Mesenchymal stem cell (in vitro differentiated cells and primary cell): ENCODE data around the gene GLCE.

Experiments
- DNase-seq: peaks from one replicate; pipeline ENCODE4 v3.0.0-alpha.2; 2013
- H2AFZ ChIP-seq: one replicate; pipeline ENCODE4 v1.6.1; 2013; ENCODE audit warnings: low read depth, mild to moderate bottlenecking, control low read depth, inconsistent platforms, low read length, moderate library complexity
- H2AK5ac ChIP-seq: 2 replicates; pipeline ENCODE4 v1.6.1; 2013; ENCODE audit warnings: low read length, moderate library complexity, mild to moderate bottlenecking, inconsistent platforms; ENCODE audit not compliant: severe bottlenecking
- H2BK120ac ChIP-seq: one replicate; pipeline ENCODE4 v1.6.1; 2013; ENCODE audit warnings: low read depth, mild to moderate bottlenecking, inconsistent platforms, low read length, moderate library complexity
- H2BK12ac ChIP-seq, 2 experiments: one replicate each; pipeline ENCODE4 v1.6.1; 2013; ENCODE audit warnings: inconsistent platforms in 2 of 2, low read length in 2 of 2, mild to moderate bottlenecking in 2 of 2, moderate library complexity in 2 of 2, control low read depth in 1 of 2
- H2BK15ac ChIP-seq: one replicate; pipeline ENCODE4 v1.6.1; 2013; ENCODE audit warnings: mild to moderate bottlenecking, low read depth, inconsistent platforms; ENCODE audit not compliant: poor library complexity, severe bottlenecking
- H2BK5ac ChIP-seq: 2 replicates; pipeline ENCODE4 v1.6.1; 2013; ENCODE audit warnings: low read depth, mild to moderate bottlenecking, low read length, control low read depth, inconsistent platforms; ENCODE audit not compliant: poor library complexity, severe bottlenecking
- H3K14ac ChIP-seq, 2 experiments: one replicate each; pipeline ENCODE4 v1.6.1; 2013; ENCODE audit warnings: inconsistent platforms in 2 of 2, low read length in 2 of 2, control low read depth in 1 of 2, mild to moderate bottlenecking in 1 of 2, moderate library complexity in 1 of 2
- H3K18ac ChIP-seq, 2 experiments: one replicate each; pipeline ENCODE4 v1.6.1; 2013; ENCODE audit warnings: inconsistent platforms in 2 of 2, low read length in 2 of 2, control low read depth in 1 of 2, low read depth in 1 of 2, mild to moderate bottlenecking in 1 of 2
- H3K23ac ChIP-seq, 2 experiments: one replicate each; pipeline ENCODE4 v1.6.1; 2013; ENCODE audit warnings: inconsistent platforms in 2 of 2, low read length in 2 of 2, mild to moderate bottlenecking in 2 of 2, moderate library complexity in 2 of 2, control low read depth in 1 of 2
- H3K27ac ChIP-seq: 2 replicates; pipeline ENCODE4 v1.5.1; 2013; ENCODE audit warnings: mild to moderate bottlenecking, moderate library complexity, low read length, control low read depth, inconsistent platforms; ENCODE audit not compliant: poor library complexity, severe bottlenecking
- H3K27me3 ChIP-seq, 2 experiments: 2 replicates each; pipeline versions ENCODE4 v1.6.1 to v1.7.0; 2013; ENCODE audit warnings: low read length in 2 of 2, mild to moderate bottlenecking in 2 of 2, moderate library complexity in 2 of 2, control low read depth in 1 of 2, inconsistent platforms in 1 of 2; ENCODE audit not compliant: control insufficient read depth in 1 of 2, insufficient read depth in 1 of 2
- H3K36me3 ChIP-seq, 2 experiments: 2 replicates each; pipeline versions ENCODE4 v1.6.1 to v1.7.0; 2013; ENCODE audit warnings: low read length in 2 of 2, control low read depth in 1 of 2, inconsistent platforms in 1 of 2, low read depth in 1 of 2, mild to moderate bottlenecking in 1 of 2; ENCODE audit not compliant: insufficient read depth in 2 of 2, control insufficient read depth in 1 of 2
- H3K4ac ChIP-seq, 2 experiments: one replicate each; pipeline ENCODE4 v1.6.1; 2013; ENCODE audit warnings: inconsistent platforms in 2 of 2, low read length in 2 of 2, mild to moderate bottlenecking in 2 of 2, moderate library complexity in 2 of 2, control low read depth in 1 of 2, low read depth in 1 of 2
- H3K4me1 ChIP-seq: 2 replicates; pipeline ENCODE4 v1.6.1; 2013; ENCODE audit warnings: low read depth, low read length, control low read depth; ENCODE audit not compliant: control insufficient read depth, insufficient read depth
- H3K4me2 ChIP-seq: 2 replicates; pipeline ENCODE4 v1.6.1; 2013; ENCODE audit warnings: low read length, mild to moderate bottlenecking, inconsistent platforms; ENCODE audit not compliant: poor library complexity, severe bottlenecking
- H3K4me3 ChIP-seq, 2 experiments: 2 replicates each; pipeline versions ENCODE4 v1.5.1 to v1.7.0; 2013; ENCODE audit warnings: low read length in 2 of 2, mild to moderate bottlenecking in 2 of 2, control low read depth in 1 of 2, low read depth in 1 of 2; ENCODE audit not compliant: insufficient read depth in 1 of 2
- H3K79me1 ChIP-seq: replicated peaks from 2 replicates; pipeline ENCODE4 v1.6.1; 2013; ENCODE audit warnings: mild to moderate bottlenecking, control low read depth, low read length, inconsistent platforms; ENCODE audit not compliant: poor library complexity, severe bottlenecking
- H3K9ac ChIP-seq: 2 replicates; pipeline ENCODE4 v1.7.0; 2013; ENCODE audit warnings: mild to moderate bottlenecking, low read length, moderate library complexity
- H3K9me3 ChIP-seq: 2 replicates; pipeline ENCODE4 v1.7.0; 2013; ENCODE audit warnings: mild to moderate bottlenecking, low read length; ENCODE audit not compliant: control insufficient read depth
- H4K8ac ChIP-seq: one replicate; pipeline ENCODE4 v1.6.1; 2013; ENCODE audit warnings: inconsistent platforms, mild to moderate bottlenecking, low read length, moderate library complexity
- H4K91ac ChIP-seq: one replicate; pipeline ENCODE4 v1.6.1; 2013; ENCODE audit warnings: mild to moderate bottlenecking, low read length, inconsistent platforms
- WGBS: methylation state at CpG from one replicate; pipeline ENCODE4 v1.1.7; 2013; ENCODE audit warnings: mixed read lengths; 5-methylcytosine and 5-hydroxymethylcytosine counted together

GLCE gene

GRCh38 chr15:69305933-69306568, 145.6 kb downstream of the GLCE start:
- Histone ChIP-seq H3K4ac (peak overlapping the region in 1 of 2 experiments; percentile 90), H2BK120ac (no peak overlapping the region), H3K4me1 (peaks cover 24% of the 10 kb centered on the region), H3K36me3 (peaks cover 0 to 5% of the 10 kb centered on the region in 2 experiments), H3K4me2 (no peak overlapping the region), H3K4me3 (no peak overlapping the region), H2BK12ac (peak overlapping the region in 1 of 2 experiments; percentile 92), H3K27me3 (no peaks in the 10 kb centered on the region), H4K8ac (no peak overlapping the region), H3K18ac (peak overlapping the region; percentile 6 to 94), H3K9me3 (no peaks in the 10 kb centered on the region), H2AFZ (peak overlapping the region; percentile 29), H3K14ac (peak overlapping the region in 1 of 2 experiments; percentile 96), H3K9ac (peak overlapping the region; percentile 79), H2BK15ac (no peak overlapping the region), H2AK5ac (peak overlapping the region; percentile 12), H2BK5ac (no peak overlapping the region), H4K91ac (no peak overlapping the region), H3K79me1 (no peaks in the 10 kb centered on the region), H3K23ac (peak overlapping the region in 1 of 2 experiments; percentile 24), H3K27ac (peak overlapping the region; percentile 2)
- WGBS = 93% methylated on average over 8 of the region's 9 CpGs
- no peak for DNase-seq

GRCh38 chr15:69307939-69308338, 147.5 kb downstream of the GLCE start:
- Histone ChIP-seq H2BK12ac (peak overlapping the region in 1 of 2 experiments; percentile 10), H3K4ac (no peak overlapping the region), H2BK120ac (no peak overlapping the region), H3K27ac (no peak overlapping the region), H2BK15ac (no peak overlapping the region), H2AK5ac (no peak overlapping the region), H3K9ac (no peak overlapping the region), H3K14ac (no peak overlapping the region), H3K18ac (no peak overlapping the region), H2AFZ (no peak overlapping the region), H3K27me3 (no peaks in the 10 kb centered on the region), H4K91ac (no peak overlapping the region), H3K23ac (no peak overlapping the region), H3K79me1 (no peaks in the 10 kb centered on the region), H3K4me1 (peaks cover 32% of the 10 kb centered on the region), H2BK5ac (no peak overlapping the region), H3K9me3 (no peaks in the 10 kb centered on the region), H3K36me3 (peaks cover 0 to 5% of the 10 kb centered on the region in 2 experiments), H3K4me2 (no peak overlapping the region), H4K8ac (no peak overlapping the region), H3K4me3 (no peak overlapping the region)
- no peak for DNase-seq
- 90% methylated on average over 3 of the region's 3 CpGs for WGBS

GRCh38 chr15:69308949-69309348, 148.5 kb downstream of the GLCE start:
- no peak overlapping the region for H4K8ac ChIP-seq
- no peak overlapping the region for H2BK15ac ChIP-seq
- no peak overlapping the region for H3K14ac ChIP-seq
- H3K4me2 ChIP-seq = no peak overlapping the region
- no peak overlapping the region for H2BK12ac ChIP-seq
- no peaks in the 10 kb centered on the region for H3K79me1 ChIP-seq
- H3K27ac ChIP-seq = no peak overlapping the region
- no peak overlapping the region for H2BK5ac ChIP-seq
- no peaks in the 10 kb centered on the region for H3K9me3 ChIP-seq
- DNase-seq = no peak
- H3K4me3 ChIP-seq = no peak overlapping the region
- no peak overlapping the region for H2AFZ ChIP-seq
- peaks cover 0 to 5% of the 10 kb centered on the region in 2 experiments for H3K36me3 ChIP-seq
- H3K4ac ChIP-seq = no peak overlapping the region
- peaks cover 27% of the 10 kb centered on the region for H3K4me1 ChIP-seq
- WGBS = 94% methylated on average over 5 of the region's 5 CpGs
- H3K9ac ChIP-seq = no peak overlapping the region
- no peak overlapping the region for H2BK120ac ChIP-seq
- H3K27me3 ChIP-seq = no peaks in the 10 kb centered on the region
- no peak overlapping the region for H2AK5ac ChIP-seq
- no peak overlapping the region for H3K23ac ChIP-seq
- H4K91ac ChIP-seq = no peak overlapping the region
- H3K18ac ChIP-seq = no peak overlapping the region

GRCh38 chr15:69311319-69311721, 150.9 kb downstream of the GLCE start:
- Histone ChIP-seq H3K9me3 (no peaks in the 10 kb centered on the region), H3K27ac (no peak overlapping the region), H2AK5ac (no peak overlapping the region), H3K23ac (peak overlapping the region in 1 of 2 experiments; percentile 19), H3K4ac (no peak overlapping the region), H3K18ac (no peak overlapping the region), H3K79me1 (no peaks in the 10 kb centered on the region), H3K9ac (peak overlapping the region; percentile 14), H2AFZ (no peak overlapping the region), H3K14ac (peak overlapping the region in 1 of 2 experiments; percentile 73), H4K91ac (no peak overlapping the region), H4K8ac (no peak overlapping the region), H3K36me3 (peaks cover 0 to 5% of the 10 kb centered on the region in 2 experiments), H2BK5ac (no peak overlapping the region), H3K4me2 (no peak overlapping the region), H2BK12ac (peak overlapping the region in 1 of 2 experiments; percentile 54), H2BK120ac (no peak overlapping the region), H3K27me3 (no peaks in the 10 kb centered on the region), H3K4me1 (peaks cover 11% of the 10 kb centered on the region), H2BK15ac (no peak overlapping the region), H3K4me3 (no peak overlapping the region)
- 85% methylated on average over 4 of the region's 5 CpGs for WGBS
- peak; percentile 45 for DNase-seq
